Testis (tissue), 2 donors: Measurements from ENCODE around the gene DNAH5.

Experiments used
- POLR2A ChIP-seq: fragments of 450-650 bp; IDR thresholded peaks from one replicate; pipeline ENCODE4 v1.6.1; 2017; ENCODE audit warnings: antibody characterized with exemption, mild to moderate bottlenecking, moderate library complexity
- TF ChIP-seq, protein P1 (sequence below), 3 experiments: fragments of 450-650 bp in 2 of 3; fragments of 200-600 bp in 1 of 3; sonication (generic) in 1 of 3; IDR thresholded peaks; one replicate each; pipeline ENCODE4 v1.5.1; 2016 to 2019; ENCODE audit warnings: antibody characterized with exemption in 3 of 3, mild to moderate bottlenecking in 2 of 3, moderate library complexity in 1 of 3

DNA sequence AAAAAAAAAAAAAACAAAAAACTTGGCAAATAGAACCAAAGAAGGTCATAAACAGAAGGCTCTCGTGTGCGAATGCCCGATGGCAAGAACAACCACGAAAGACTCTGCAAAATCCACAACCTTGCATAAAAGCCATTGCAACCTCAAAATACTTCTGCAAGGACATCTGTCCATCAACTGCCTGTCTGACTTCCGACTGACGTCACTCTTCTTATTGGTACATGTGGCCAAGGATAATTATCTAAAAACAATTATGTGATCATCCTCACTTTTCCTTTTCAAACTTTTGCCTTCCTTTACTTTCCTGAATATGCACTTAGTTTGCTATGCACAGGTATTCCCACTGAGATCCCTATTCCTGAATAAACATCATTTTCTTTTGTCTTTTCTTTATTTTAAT, 29.2 kb upstream of the DNAH5 start:
- TF ChIP-seq, protein P1, sequence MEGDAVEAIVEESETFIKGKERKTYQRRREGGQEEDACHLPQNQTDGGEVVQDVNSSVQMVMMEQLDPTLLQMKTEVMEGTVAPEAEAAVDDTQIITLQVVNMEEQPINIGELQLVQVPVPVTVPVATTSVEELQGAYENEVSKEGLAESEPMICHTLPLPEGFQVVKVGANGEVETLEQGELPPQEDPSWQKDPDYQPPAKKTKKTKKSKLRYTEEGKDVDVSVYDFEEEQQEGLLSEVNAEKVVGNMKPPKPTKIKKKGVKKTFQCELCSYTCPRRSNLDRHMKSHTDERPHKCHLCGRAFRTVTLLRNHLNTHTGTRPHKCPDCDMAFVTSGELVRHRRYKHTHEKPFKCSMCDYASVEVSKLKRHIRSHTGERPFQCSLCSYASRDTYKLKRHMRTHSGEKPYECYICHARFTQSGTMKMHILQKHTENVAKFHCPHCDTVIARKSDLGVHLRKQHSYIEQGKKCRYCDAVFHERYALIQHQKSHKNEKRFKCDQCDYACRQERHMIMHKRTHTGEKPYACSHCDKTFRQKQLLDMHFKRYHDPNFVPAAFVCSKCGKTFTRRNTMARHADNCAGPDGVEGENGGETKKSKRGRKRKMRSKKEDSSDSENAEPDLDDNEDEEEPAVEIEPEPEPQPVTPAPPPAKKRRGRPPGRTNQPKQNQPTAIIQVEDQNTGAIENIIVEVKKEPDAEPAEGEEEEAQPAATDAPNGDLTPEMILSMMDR (IDR thresholded peaks at IDR 0.05): no peak
- TF ChIP-seq POLR2A: no peak
